Neural progenitor cell (in vitro differentiated cells): ENCODE results near the gene ZNF519.
"Not testable (repeated sequence)": the region's sequence is repeated elsewhere in the genome, so short reads cannot be mapped to it uniquely, and the experiment has no call there.

Source experiments
- CTCF ChIP-seq: fragments of 200-600 bp; sonication (generic); IDR thresholded peaks from 2 replicates; pipeline ENCODE4 v1.5.1; 2017; ENCODE audit warnings: antibody characterized with exemption, mild to moderate bottlenecking
- EZH2 ChIP-seq: fragments of 200-600 bp; sonication (generic); IDR thresholded peaks from 2 replicates; pipeline ENCODE4 v1.6.1; 2017; ENCODE audit warnings: antibody characterized with exemption, mild to moderate bottlenecking, moderate library complexity

GRCh38 chr18:14149121-14149850 is 17.1 kb upstream of the ZNF519 start:
- not testable (repeated sequence) for TF ChIP-seq CTCF, EZH2
